ENCODE results near the gene ZNF587B. TPM values are rescaled to one million over a fixed set of nuclear protein-coding genes. Genes with fewer than 3 reads are reported as not detected.
"Not testable (repeated sequence)": the region's sequence is repeated elsewhere in the genome, so short reads cannot be mapped to it uniquely, and the experiment has no call there.

Gene ZNF587B
- 1 to 10 TPM in 5 of 6 donors, not detected in 1; 1.3 to 3.0 (median 1.5) TPM for polyA plus RNA-seq (ENCODE audit: low read depth in 6 of 6)

GRCh38 chr19:57830071-57830602 lies at the start of gene ZNF587B:
Gene ZNF587B (plus strand): TSS chr19:57830299. CDS start chr19:57830529, 230 bp downstream.
- Mint-ChIP-seq H3K4me1 (peaks cover 19 to 27% (median 20%) of the 10 kb centered on the region in 3 donors), H3K36me3 (no peaks in the 10 kb centered on the region), H3K4me3 (no peak within 1 kb of the TSS), H3K27me3 (no peaks in the 10 kb centered on the region), H3K9me3 (no peaks in the 10 kb centered on the region), H3K27ac (peak within 1 kb of the TSS in 4 of 6 donors; percentile 12 to 76 (median 60))
- DNase-seq (peak; percentile 8), ATAC-seq (ENCODE audit: low read depth in 2 of 2) (peak in 1 of 2 donors; percentile 67)

DNA sequence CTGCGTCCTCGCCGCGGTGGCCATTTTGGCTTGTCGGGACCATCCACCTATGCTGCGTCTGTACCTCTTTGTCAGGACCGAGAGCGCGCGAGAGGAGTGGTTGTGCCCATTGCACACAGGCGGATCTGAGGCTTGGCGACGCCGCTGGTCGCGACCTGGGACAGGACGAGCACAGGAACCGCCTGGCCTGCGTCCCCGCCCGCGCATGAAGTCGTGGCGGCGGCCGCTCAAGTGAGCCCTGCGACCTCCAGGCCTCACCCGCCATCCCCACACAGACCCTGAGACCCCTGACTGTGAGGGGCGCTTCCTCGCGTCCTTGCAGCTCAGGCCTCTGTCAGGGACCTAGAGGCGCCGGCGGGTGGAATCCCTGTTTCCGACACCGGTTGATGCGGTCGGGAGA lies 43.8 kb upstream of the ZNF587B start:
- Mint-ChIP-seq H3K4me1 (peaks cover 21 to 27% (median 23%) of the 10 kb centered on the region in 3 donors), H3K27me3 (no peaks in the 10 kb centered on the region), H3K27ac (peak overlapping the region in 1 of 6 donors; percentile 48), H3K36me3 (peaks cover 7 to 32% of the 10 kb centered on the region in 2 donors), H3K9me3 (peaks cover 0 to 5% (median 2%) of the 10 kb centered on the region in 7 donors), H3K4me3 (no peak overlapping the region)
- DNase-seq (no peak), ATAC-seq (ENCODE audit: low read depth in 2 of 2) (no peak)

- H3K27ac Mint-ChIP-seq, result no peak overlapping the region
- H3K4me3 Mint-ChIP-seq, result no peak overlapping the region
- H3K36me3 Mint-ChIP-seq, result peaks cover 7 to 32% of the 10 kb centered on the region in 2 donors
Measured at GRCh38 chr19:57786906-57787305, 43.2 kb upstream of the ZNF587B start.

GRCh38 chr19:57788114-57788692 lies 41.9 kb upstream of the ZNF587B start:
- Mint-ChIP-seq H3K4me3 (no peak overlapping the region), H3K9me3 (peaks cover 0 to 5% (median 2%) of the 10 kb centered on the region in 7 donors), H3K27me3 (no peaks in the 10 kb centered on the region), H3K36me3 (peaks cover 7 to 32% of the 10 kb centered on the region in 2 donors), H3K27ac (peak overlapping the region in 5 of 6 donors; percentile 29 to 84 (median 66)), H3K4me1 (peaks cover 21 to 23% (median 22%) of the 10 kb centered on the region in 3 donors)
- DNase-seq (no peak), ATAC-seq (ENCODE audit: low read depth in 2 of 2) (no peak)

More at GRCh38 chr19:57786906-57787305, 43.2 kb upstream of the ZNF587B start:
- no peaks in the 10 kb centered on the region for H3K27me3 Mint-ChIP-seq
- ATAC-seq (ENCODE audit: low read depth in 2 of 2) (no peak), DNase-seq (no peak)
- peaks cover 0 to 5% (median 2%) of the 10 kb centered on the region in 7 donors for H3K9me3 Mint-ChIP-seq
- peaks cover 21 to 26% (median 23%) of the 10 kb centered on the region in 3 donors for H3K4me1 Mint-ChIP-seq

- peaks cover 21 to 23% (median 22%) of the 10 kb centered on the region in 3 donors for H3K4me1 Mint-ChIP-seq
- H3K9me3 Mint-ChIP-seq, result peaks cover 0 to 5% (median 2%) of the 10 kb centered on the region in 7 donors
- H3K4me3 Mint-ChIP-seq, result no peak overlapping the region
- ATAC-seq (ENCODE audit: low read depth in 2 of 2) (no peak), DNase-seq (no peak)
- H3K27me3 Mint-ChIP-seq, result no peaks in the 10 kb centered on the region
- peak overlapping the region in 2 of 6 donors; percentile 13 to 40 for H3K27ac Mint-ChIP-seq
- peaks cover 7 to 32% of the 10 kb centered on the region in 2 donors for H3K36me3 Mint-ChIP-seq
Measured at GRCh38 chr19:57789288-57789687, 40.8 kb upstream of the ZNF587B start.

DNA sequence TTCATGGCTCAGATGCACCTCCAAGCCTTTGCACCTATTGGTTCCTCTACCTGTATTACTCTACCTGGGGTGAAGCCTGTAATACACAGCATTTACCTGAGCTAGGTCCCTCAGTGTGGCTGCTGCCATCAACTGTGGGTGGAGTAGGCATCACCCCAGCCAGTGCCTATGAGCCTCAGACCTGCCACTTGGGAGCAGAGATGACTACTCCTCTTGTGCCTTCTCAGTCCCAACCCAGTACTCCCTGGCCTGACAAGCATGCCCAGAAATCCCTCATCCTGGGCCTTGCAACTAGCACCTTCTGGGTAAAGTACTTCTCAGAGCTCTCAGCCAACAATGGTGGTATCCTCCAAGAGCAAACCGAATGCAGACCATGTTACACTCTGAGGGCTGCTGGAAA lies 33.5 kb upstream of the ZNF587B start:
- DNase-seq; H3K4me3 Mint-ChIP-seq; ATAC-seq (ENCODE audit: low read depth in 2 of 2); H3K27me3 Mint-ChIP-seq; H3K9me3 Mint-ChIP-seq; H3K36me3 Mint-ChIP-seq: not testable (repeated sequence)
- H3K4me1 Mint-ChIP-seq, result peaks cover 16 to 27% (median 23%) of the 10 kb centered on the region in 3 donors
- H3K27ac Mint-ChIP-seq, result peak overlapping the region in 1 of 6 donors; percentile 14

GRCh38 chr19:57800696-57801095 lies 29.4 kb upstream of the ZNF587B start:
- peaks cover 0 to 1% of the 10 kb centered on the region in 2 donors for H3K36me3 Mint-ChIP-seq
- H3K9me3 Mint-ChIP-seq, result no peaks in the 10 kb centered on the region
- no peak for DNase-seq
- peaks cover 34 to 54% (median 53%) of the 10 kb centered on the region in 3 donors for H3K4me1 Mint-ChIP-seq
- peak overlapping the region in 3 of 6 donors; percentile 16 to 73 (median 60) for H3K27ac Mint-ChIP-seq
- no peaks in the 10 kb centered on the region for H3K27me3 Mint-ChIP-seq
- ATAC-seq (ENCODE audit: low read depth in 2 of 2), result no peak
- H3K4me3 Mint-ChIP-seq, result peak overlapping the region in 1 of 8 donors; percentile 15

GRCh38 chr19:57802269-57802668 lies 27.8 kb upstream of the ZNF587B start:
- ATAC-seq (ENCODE audit: low read depth in 2 of 2) (peak; percentile 96 to 97), DNase-seq (peak; percentile 57)
- H3K36me3 Mint-ChIP-seq, result no peaks in the 10 kb centered on the region
- peak overlapping the region in 7 of 8 donors; percentile 3 to 73 (median 39) for H3K4me3 Mint-ChIP-seq
- peaks cover 34 to 60% (median 54%) of the 10 kb centered on the region in 3 donors for H3K4me1 Mint-ChIP-seq
- no peaks in the 10 kb centered on the region for H3K9me3 Mint-ChIP-seq
- no peaks in the 10 kb centered on the region for H3K27me3 Mint-ChIP-seq
- H3K27ac Mint-ChIP-seq, result peak overlapping the region; percentile 35 to 91 (median 64)

- ATAC-seq (ENCODE audit: low read depth in 2 of 2), result no peak
- Mint-ChIP-seq H3K36me3 (no peaks in the 10 kb centered on the region), H3K4me3 (peak overlapping the region; percentile 83 to 97 (median 88)), H3K27ac (peak overlapping the region; percentile 44 to 96 (median 92)), H3K9me3 (no peaks in the 10 kb centered on the region), H3K4me1 (peaks cover 34 to 60% (median 54%) of the 10 kb centered on the region in 3 donors), H3K27me3 (no peaks in the 10 kb centered on the region)
- no peak for DNase-seq
Measured at GRCh38 chr19:57803265-57803593, 26.9 kb upstream of the ZNF587B start.

DNA sequence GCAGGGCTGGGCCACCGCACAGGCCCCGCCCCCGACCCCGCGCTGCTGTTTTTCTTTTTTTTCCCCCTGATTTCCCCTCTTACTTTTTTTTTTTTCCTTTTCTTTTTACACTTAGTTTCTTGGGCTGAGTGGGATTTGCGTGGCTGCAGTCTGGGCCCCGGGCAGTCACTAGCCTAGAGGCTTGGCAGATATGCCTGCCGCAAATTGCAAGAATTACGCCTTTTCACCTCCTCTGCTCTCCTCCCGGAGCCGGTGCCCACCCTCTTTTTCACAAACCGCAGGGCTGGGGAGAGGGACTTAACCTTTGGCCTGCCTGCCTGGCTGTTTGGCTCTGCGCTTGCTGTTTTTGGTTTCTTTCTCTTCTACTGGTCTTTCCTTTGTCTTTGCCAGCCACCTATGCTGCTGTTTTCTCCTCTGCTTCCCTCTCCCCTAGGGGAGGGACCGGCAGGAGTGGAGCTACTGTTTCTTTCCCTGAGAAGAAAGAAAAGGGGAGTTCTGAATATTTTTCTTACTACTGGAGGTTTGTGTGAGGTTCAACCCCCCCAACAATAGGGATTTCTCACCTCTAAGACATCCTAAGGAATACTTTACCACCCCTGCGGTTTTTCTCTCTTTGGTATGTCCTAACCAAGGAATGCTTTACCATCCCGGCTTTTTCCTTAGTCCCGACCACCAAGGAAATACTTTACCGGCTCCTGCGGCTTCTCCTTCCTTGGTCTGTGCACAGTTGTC lies 26.3 kb upstream of the ZNF587B start:
- H3K36me3 Mint-ChIP-seq, result no peaks in the 10 kb centered on the region
- peak overlapping the region; percentile 44 to 96 (median 92) for H3K27ac Mint-ChIP-seq
- no peaks in the 10 kb centered on the region for H3K27me3 Mint-ChIP-seq
- peak; percentile 9 for DNase-seq
- peak; percentile 21 to 23 for ATAC-seq (ENCODE audit: low read depth in 2 of 2)
- peaks cover 34 to 56% (median 52%) of the 10 kb centered on the region in 3 donors for H3K4me1 Mint-ChIP-seq
- H3K9me3 Mint-ChIP-seq, result no peaks in the 10 kb centered on the region
- peak overlapping the region; percentile 83 to 97 (median 88) for H3K4me3 Mint-ChIP-seq

DNA sequence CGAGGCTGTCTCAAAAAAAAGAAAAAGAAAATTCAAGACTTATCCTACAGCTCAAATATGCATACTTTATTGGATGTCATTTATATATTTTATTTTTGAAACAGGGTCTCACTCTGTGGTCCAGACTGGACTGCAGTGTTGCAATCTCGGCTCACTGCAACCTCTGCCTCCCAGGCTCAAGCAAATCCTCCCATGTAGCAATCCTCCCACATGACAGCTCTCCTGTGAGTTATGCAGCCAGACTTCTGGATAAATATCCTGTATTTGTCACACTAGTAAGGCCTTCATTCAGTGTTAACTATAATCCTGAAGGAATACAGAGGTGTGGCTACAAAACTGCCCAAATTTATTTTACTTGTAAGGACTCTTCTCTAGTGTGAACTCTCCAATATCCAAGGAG lies 22.6 kb upstream of the ZNF587B start:
- H3K36me3 Mint-ChIP-seq, result peaks cover 0 to 3% of the 10 kb centered on the region in 2 donors
- H3K27me3 Mint-ChIP-seq, result no peaks in the 10 kb centered on the region
- peak overlapping the region in 1 of 6 donors; percentile 33 for H3K27ac Mint-ChIP-seq
- H3K4me1 Mint-ChIP-seq, result peaks cover 25 to 46% (median 36%) of the 10 kb centered on the region in 3 donors
- ATAC-seq (ENCODE audit: low read depth in 2 of 2) (no peak), DNase-seq (no peak)
- no peaks in the 10 kb centered on the region for H3K9me3 Mint-ChIP-seq
- no peak overlapping the region for H3K4me3 Mint-ChIP-seq

- not testable (repeated sequence) for H3K27me3 Mint-ChIP-seq; ATAC-seq (ENCODE audit: low read depth in 2 of 2); H3K9me3 Mint-ChIP-seq; H3K4me3 Mint-ChIP-seq; DNase-seq; H3K36me3 Mint-ChIP-seq
- peak overlapping the region in 1 of 6 donors; percentile 37 for H3K27ac Mint-ChIP-seq
- H3K4me1 Mint-ChIP-seq, result peaks cover 34 to 49% (median 45%) of the 10 kb centered on the region in 3 donors
Measured at GRCh38 chr19:57810410-57811295, 19.4 kb upstream of the ZNF587B start.

All from naive B cell (primary cell).